Activated CD8-positive, alpha-beta memory T cell treated with anti-CD3 and anti-CD28 coated beads, Interleukin-2, amount 50 U/mL, for 1 hour (primary cell): ENCODE data around the gene IGF2R.
"Not testable (repeated sequence)": the region's sequence is repeated elsewhere in the genome, so short reads cannot be mapped to it uniquely, and the experiment has no call there.

ENCODE experiments used
- DNase-seq: peaks from one replicate; pipeline ENCODE4 v3.0.0-alpha.2; 2020; ENCODE audit errors: extremely low read depth

Gene IGF2R

GRCh38 chr6:160101277-160102205 is 132.7 kb downstream of the IGF2R start:
- DNase-seq, result no peak

DNA sequence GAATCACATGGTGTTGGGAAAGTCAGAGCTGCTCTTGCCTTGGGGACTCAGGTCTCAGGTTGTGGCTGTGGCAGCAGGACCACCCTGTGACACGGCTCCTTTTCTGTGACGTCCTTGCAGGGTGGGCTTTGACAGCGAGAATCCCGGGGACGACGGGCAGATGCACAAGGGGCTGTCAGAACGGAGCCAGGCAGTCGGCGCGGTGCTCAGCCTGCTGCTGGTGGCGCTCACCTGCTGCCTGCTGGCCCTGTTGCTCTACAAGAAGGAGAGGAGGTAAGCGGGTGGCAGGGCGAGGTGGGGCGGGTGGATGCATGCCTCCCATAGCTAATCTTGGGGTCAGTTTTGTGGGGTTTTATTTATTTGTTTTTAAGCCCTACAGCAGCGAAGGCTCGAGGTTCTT is 133.5 kb downstream of the IGF2R start:
- DNase-seq, result no peak

DNA sequence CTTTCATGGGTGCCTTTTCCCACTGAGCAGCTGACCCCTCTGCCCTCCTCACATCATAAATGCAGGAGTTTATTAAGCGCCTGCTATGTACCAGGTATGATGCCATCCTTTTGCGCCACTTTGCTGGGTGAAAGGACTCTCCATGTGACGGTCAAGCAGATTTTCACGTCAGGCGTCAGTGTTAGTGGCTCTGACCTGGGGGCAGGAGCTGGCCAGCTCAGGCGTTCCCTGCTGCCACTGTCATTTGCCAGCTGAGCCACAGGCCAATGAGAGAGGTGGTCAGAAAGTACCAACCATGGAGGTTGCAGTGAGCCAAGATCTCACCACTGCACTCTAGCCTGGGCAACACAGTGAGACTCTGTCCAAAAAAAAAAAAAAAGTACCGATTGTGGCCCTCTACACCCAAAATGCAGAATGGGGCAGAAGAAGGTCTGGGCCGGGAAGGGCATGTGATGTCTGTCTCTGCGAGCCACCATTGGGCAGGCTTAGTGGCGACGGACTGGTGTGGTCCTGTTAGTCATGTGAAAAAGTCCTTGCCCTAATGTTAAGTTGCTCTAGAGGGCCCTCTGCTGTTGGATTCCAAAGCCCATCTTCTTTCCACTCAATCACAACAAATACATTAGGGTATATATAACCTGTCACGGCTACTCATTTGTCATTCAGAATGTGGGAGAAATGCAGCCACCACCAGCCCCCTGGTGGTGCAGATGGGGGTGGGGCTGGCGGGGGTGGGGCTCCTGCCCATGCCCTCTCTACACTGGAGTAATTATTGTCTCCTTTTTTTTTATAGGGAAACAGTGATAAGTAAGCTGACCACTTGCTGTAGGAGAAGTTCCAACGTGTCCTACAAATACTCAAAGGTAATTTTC is 134.3 kb downstream of the IGF2R start:
- DNase-seq, result no peak

GRCh38 chr6:160103825-160104100 is 134.9 kb downstream of the IGF2R start:
- no peak for DNase-seq

DNA sequence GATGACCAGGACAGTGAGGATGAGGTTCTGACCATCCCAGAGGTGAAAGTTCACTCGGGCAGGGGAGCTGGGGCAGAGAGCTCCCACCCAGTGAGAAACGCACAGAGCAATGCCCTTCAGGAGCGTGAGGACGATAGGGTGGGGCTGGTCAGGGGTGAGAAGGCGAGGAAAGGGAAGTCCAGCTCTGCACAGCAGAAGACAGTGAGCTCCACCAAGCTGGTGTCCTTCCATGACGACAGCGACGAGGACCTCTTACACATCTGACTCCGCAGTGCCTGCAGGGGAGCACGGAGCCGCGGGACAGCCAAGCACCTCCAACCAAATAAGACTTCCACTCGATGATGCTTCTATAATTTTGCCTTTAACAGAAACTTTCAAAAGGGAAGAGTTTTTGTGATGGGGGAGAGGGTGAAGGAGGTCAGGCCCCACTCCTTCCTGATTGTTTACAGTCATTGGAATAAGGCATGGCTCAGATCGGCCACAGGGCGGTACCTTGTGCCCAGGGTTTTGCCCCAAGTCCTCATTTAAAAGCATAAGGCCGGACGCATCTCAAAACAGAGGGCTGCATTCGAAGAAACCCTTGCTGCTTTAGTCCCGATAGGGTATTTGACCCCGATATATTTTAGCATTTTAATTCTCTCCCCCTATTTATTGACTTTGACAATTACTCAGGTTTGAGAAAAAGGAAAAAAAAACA is 136.1 kb downstream of the IGF2R start:
- DNase-seq, result no peak

DNA sequence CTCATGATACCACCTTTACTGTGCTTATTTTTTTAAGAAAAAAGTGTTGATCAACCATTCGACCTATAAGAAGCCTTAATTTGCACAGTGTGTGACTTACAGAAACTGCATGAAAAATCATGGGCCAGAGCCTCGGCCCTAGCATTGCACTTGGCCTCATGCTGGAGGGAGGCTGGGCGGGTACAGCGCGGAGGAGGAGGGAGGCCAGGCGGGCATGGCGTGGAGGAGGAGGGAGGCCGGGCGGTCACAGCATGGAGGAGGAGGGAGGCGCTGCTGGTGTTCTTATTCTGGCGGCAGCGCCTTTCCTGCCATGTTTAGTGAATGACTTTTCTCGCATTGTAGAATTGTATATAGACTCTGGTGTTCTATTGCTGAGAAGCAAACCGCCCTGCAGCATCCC is 137.1 kb downstream of the IGF2R start:
- DNase-seq, result no peak

- no peak for DNase-seq
Measured at GRCh38 chr6:160106701-160107100, 137.8 kb downstream of the IGF2R start.

- no peak for DNase-seq
Measured at GRCh38 chr6:160108077-160108476, 139.2 kb downstream of the IGF2R start.

GRCh38 chr6:160110586-160111123 is 141.8 kb downstream of the IGF2R start:
- no peak for DNase-seq

GRCh38 chr6:160111806-160112205 is 142.9 kb downstream of the IGF2R start:
- DNase-seq, result no peak

DNA sequence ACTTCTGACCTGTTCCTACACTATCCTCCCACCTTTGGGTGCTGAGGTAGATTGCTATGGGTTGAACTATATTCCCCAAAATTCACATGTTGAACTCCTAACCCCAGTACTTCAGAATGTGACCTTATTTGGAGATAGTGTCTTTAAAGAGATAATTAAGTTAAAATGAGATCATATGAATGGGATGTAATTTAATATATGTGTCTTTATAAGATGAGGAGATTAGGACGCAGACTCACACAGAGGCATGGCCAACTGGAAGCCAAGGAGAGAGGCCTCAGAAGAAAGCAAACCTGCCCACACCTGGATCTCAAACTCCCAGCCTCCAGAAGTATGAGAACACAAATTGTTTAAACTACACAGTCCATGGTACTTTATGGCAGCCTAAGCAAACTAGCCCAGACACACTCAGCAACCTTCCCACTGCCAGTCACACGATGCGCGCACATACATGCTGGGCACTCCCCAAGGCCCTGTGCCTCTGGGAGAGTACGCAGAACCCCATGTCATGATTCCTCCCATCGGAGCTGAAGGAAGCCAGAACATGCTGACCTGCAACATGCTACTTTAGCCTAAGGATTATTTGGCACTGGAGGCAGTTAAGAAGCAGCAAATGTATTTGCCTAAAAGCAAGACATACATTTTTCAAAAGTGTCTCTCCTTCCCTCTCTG is 143.9 kb downstream of the IGF2R start:
- DNase-seq, result no peak

GRCh38 chr6:160114536-160114935 is 145.7 kb downstream of the IGF2R start:
- not testable (repeated sequence) for DNase-seq

DNA sequence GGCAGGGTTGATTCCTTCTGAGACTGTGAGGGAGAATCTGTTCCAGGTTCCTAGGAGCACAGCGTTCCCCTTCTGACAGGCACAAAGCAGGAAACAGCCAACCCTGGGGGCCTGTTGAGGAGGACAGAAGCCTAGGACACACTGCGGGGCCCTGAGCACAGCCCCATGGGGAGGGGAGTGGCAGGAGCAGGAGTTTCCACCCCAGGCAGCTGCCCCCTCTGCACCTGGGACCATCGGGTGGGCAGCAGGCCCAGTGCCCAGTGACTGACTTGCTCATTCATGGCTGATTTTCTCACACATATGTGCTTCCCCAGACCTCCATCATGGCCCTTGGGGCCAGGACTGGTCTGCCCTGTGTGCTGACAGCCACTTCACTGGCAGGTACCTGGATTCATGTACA is 146.5 kb downstream of the IGF2R start:
- DNase-seq, result no peak

DNA sequence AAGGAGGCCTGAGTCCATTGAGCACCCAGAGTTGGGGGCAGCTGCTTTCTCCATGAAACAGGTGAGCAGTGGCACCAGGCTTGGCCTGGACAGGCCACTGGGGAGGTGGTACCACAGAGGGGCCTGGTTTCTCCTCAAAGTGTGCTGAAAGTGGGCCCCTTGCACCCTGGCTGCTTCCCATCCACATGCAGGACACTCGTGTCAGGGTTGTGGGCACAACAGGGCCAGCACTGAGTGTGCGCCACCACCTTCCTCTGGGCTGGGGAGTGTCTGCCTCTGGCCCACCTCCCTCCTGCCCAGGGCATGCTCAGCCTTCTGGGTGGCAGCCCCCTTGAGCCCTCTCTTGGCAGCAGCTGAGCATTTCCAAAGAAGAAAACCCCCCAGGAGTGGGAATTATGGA is 147.5 kb downstream of the IGF2R start:
- DNase-seq, result no peak

DNA sequence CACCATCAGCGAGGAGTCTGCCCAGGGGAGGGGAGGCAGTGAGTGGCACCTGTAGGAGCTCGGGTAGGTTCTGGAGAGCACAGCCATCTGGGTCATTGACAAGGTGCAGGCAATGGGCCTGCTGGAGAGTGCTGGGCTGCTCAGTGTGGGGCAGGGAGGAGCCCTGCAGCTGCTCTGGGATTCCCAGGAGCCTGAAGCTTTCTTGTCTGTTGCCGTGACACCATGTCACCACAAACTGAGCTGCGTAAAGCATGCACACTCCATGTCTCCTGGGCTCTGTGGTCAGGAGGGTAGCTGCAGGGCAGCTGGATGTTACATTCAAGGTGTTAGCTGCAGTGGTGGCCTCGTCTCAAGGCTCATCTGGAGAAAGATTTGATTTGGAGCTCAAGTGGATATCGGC is 148.3 kb downstream of the IGF2R start:
- no peak for DNase-seq

GRCh38 chr6:160118620-160119229 is 149.8 kb downstream of the IGF2R start:
- no peak for DNase-seq

DNA sequence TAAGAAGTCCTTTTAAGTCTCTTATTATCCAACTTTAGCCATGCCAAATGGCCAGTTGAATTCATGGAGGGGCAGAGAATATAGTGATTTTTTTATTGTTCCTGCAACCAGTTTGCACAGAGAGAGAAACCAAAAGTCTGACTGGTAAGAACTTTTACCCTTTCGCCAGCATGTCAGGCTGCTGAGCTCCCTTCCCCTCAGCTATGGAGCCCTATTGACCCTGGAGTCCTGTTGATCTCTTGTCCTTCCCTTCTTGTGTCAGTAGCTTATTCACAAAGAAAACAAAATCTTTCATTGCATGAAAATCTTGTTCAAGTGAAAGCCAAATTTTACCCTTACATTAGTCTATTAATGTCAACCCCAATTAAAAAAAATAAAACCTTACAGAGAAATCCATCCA is 151.2 kb downstream of the IGF2R start:
- no peak for DNase-seq

DNA sequence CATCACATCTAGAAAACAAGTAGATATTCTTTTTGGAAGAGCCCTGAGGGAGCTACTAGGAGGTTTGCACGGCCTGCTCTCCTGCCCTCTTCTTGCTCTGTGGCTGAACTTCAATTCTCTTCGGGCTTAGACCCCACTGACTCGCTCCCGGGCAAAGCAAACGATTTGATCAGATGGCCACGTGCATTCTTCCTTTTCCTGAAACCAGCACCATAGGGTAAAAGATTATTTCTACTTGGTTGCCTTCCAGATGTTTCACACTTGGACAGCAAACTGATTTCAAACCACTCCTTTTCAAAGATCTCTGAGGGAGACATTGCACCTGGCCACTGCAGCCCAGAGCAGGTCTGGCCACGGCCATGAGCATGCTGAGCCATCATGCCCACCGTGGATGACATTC is 152.7 kb downstream of the IGF2R start, which contains the start of gene SLC22A1:
SLC22A1 (plus strand) TSS at position 258 of the 400 bp plus-strand sequence; CDS start at position 379, 121 bp downstream.
- no peak for DNase-seq

DNA sequence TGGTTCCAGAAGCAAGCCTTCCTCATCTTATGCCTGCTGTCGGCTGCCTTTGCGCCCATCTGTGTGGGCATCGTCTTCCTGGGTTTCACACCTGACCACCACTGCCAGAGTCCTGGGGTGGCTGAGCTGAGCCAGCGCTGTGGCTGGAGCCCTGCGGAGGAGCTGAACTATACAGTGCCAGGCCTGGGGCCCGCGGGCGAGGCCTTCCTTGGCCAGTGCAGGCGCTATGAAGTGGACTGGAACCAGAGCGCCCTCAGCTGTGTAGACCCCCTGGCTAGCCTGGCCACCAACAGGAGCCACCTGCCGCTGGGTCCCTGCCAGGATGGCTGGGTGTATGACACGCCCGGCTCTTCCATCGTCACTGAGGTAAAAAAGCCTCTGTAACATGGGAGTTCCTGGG is 153.1 kb downstream of the IGF2R start:
- no peak for DNase-seq

DNA sequence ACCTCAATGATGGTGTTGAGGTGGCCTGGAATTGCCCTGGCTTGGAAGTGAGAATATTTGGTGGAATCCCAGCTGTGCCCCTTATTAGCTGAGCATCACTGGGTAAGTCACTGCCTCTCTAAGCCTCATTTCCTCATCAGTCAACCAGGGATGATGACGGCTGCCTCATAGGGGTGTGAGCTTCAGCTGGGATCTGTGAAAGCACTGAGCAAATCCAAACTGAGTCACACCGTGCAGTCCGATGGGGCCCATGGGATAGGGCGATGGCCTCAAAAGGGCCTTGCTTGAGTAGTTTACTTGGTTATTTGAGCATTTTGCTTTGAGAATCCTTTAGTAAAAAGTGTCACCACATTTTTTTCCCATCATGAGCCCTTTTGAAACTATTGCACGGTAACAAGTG is 153.9 kb downstream of the IGF2R start:
- no peak for DNase-seq

GRCh38 chr6:160124007-160124406 is 155.1 kb downstream of the IGF2R start:
- DNase-seq, result no peak
